Measurements from ENCODE around the gene CHODL.

CHODL gene

GRCh38 chr21:18289876-18290275 is 45.2 kb downstream of the CHODL start:
- no peak for TF ChIP-seq CTCF (IDR thresholded peaks at IDR 0.05)

- TF ChIP-seq CTCF (IDR thresholded peaks at IDR 0.05) = no peak
Observed at GRCh38 chr21:18294100-18294499, 49.5 kb downstream of the CHODL start.

- no peak for TF ChIP-seq CTCF (IDR thresholded peaks at IDR 0.05)
Observed at GRCh38 chr21:18298228-18298627, 53.6 kb downstream of the CHODL start.

Data from LNCAP (cell line).